D721Med (cell line): ENCODE measurements around the gene PRR33.

Experiments
- DNase-seq: peaks from one replicate; pipeline ENCODE4 v3.0.0; 2011; ENCODE audit warnings: low spot score; ENCODE audit not compliant: insufficient read length
- FAIRE-seq: peaks from 2 replicates; lab custom pipeline; 2011; peaks lifted over from hg19 to GRCh38; lab: Jason Lieb, UNC
- CTCF ChIP-seq: IDR thresholded peaks from 2 replicates; pipeline ENCODE4 v1.5.1; 2012; ENCODE audit warnings: mild to moderate bottlenecking, control low read depth; ENCODE audit not compliant: insufficient read depth; ENCODE audit errors: missing control alignments

The PRR33 gene

GRCh38 chr11:1864231-1864630, 27.5 kb downstream of the PRR33 start:
- DNase-seq (no peak), FAIRE-seq (no peak)
- TF ChIP-seq CTCF: no peak

- DNase-seq (no peak), FAIRE-seq (no peak)
- TF ChIP-seq CTCF: no peak
Observed at GRCh38 chr11:1863352-1864216, 28.1 kb downstream of the PRR33 start.

- FAIRE-seq: no peak
- TF ChIP-seq CTCF: no peak
- DNase-seq: no peak
Observed at GRCh38 chr11:1862588-1863351, 28.9 kb downstream of the PRR33 start.

- no peak for TF ChIP-seq CTCF
- FAIRE-seq: no peak
- no peak for DNase-seq
Observed at GRCh38 chr11:1861435-1862411, 30.0 kb downstream of the PRR33 start.

- TF ChIP-seq CTCF: no peak
- DNase-seq: no peak
- no peak for FAIRE-seq
Observed at GRCh38 chr11:1860108-1860507, 31.6 kb downstream of the PRR33 start.

GRCh38 chr11:1859004-1859403, 32.7 kb downstream of the PRR33 start:
- TF ChIP-seq CTCF: no peak
- DNase-seq (no peak), FAIRE-seq (no peak)
